LHCN-M2 (cell line): ENCODE measurements around the gene KCNT1. TPM values are rescaled to one million over a fixed set of nuclear protein-coding genes. Genes with fewer than 3 reads are reported as not detected.

Experiments used
- DNase-seq: peaks from one replicate; pipeline ENCODE4 v3.0.0-alpha.2; 2012; ENCODE audit warnings: low read depth
- total RNA-seq: library from RNA; depleted of rRNA; stranded (reverse); fragments of >200 nt; gene quantifications from 2 replicates; pipeline ENCODE4 v1.2.3, GENCODE V29; 2014

Gene KCNT1
- total RNA-seq, 1 experiment from 2014 or later, result not detected

DNA sequence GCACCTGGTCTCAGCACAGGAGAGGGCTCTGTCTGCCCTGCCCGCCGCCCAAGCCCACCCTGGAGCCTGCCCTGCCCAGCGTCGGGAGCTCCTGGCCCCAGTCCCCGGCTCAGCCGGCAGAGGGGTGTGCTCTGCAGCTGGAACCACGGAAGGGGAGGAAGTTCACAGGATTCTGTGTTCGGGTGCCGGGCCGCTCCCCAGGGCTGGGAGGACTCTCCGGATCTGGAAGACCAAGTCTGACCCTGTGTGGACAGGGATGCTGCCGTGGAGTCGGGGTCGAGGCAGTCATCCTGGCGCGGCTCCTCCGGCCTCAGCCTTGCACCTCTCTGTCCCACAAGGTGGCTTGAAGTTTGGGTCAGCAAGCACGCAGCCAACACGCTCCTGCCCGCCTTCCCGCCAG is 78.6 kb downstream of the KCNT1 start:
- DNase-seq, result no peak

DNA sequence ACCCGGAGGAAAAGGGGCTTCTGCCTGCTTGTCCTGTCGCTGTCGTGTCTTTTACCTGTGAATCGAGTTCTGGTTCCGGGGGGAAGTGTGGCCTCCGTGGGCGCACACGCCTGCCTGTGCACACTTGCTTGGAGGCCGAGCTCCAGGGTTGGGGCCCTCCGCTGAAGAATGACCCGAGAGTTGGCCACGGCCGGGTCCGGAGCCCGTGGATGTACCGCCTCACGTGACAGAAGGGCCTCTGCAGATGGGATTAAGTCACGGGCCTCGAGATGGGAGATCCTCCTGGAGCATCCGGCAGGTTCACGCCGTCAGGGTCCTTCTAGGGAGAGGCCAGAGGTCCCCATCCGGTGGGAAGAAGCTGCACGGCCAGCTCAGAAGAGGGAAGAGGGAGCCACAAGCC is 81.0 kb downstream of the KCNT1 start:
- no peak for DNase-seq

DNA sequence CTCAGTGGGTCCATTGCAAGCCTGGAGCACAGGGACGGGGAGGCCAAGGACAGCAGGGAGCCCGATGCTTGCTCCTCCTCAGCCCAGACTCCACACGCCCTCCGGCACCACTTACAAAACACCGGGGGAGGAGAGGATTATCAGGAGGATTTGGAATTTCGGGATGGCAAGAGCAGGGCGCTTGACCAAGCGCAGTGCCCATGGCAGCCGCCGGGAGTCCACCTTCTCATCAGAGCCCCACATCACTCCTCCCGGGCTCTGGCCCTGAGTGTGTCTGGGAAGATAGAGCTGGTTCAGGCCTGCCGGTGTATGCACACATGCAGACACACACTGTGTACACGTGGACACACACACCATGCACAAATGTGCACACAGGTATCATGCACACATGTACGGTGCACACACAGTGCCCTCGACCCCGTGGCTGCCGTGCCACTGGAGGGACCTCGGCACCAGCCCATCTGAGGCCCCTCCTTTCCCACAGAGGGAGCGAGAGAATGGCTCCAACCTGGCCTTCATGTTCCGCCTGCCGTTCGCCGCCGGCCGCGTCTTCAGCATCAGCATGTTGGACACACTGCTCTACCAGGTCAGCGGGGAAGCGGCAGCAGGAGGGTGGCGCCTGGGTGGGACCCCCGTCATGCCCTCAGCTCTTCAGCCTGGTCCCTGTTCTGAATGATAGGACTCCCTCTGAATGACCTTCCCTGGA is 81.7 kb downstream of the KCNT1 start:
- no peak for DNase-seq

DNA sequence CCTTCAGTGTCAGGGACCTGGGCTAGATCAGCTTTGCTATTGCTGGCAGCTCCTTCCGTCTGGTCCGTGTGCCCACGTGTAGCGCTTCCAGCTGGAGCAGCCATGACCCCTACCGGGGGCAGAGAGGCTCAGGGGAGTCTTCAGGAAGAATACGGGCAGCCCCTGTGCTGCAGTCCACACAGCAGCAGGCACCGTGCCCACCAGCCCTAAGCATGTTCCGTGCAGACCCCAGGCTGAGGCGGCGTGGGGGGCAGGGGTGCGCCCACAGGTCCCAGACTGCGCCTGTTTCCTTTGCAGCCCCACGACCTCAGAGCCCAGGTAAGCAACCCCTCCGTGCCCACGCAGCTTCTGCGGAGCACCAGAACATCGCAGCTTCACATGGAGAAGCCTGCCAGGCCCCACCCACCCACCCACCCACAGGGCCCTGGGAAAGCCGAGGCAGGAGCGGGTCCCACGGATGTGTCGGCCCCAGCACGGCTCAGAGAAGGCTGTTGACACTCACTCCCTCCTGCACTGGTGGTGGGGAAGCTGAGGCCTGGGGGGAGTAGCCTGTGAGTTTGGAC is 83.1 kb downstream of the KCNT1 start:
- no peak for DNase-seq

DNA sequence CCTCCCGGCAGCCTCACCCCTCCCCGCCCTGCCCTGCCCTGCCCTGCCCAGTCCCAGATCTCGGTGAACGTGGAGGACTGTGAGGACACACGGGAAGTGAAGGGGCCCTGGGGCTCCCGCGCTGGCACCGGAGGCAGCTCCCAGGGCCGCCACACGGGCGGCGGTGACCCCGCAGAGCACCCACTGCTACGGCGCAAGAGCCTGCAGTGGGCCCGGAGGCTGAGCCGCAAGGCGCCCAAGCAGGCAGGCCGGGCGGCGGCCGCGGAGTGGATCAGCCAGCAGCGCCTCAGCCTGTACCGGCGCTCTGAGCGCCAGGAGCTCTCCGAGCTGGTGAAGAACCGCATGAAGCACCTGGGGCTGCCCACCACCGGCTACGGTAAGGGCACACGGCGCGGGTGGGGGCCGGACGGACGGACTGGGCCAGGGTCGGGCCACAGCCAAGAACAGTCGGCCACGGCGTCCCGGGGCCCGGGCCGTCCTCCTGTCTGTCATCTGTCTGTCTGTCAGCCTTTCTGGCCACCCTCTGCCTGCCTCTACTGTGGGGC is 84.2 kb downstream of the KCNT1 start:
- DNase-seq, result no peak

DNA sequence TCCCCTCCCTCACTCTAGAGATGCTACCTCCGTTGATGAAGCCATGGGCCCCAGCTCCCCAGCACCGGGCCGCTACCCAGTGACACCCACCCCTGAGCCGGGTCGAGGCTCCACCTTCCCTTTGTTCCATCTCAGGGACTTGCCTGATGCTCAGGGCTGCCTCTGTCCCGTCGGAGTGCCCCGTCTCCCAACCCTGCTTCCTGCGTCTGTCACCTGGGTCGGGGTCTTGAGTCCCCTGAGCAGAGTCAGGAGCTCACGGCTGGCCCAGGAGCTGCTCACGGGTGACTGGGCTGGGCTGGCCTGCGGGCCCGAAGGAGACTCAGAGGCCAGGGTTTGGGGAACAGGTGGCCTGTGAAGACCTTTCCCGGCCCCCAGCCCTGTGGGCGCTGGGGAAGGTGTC is 85.3 kb downstream of the KCNT1 start:
- DNase-seq, result no peak

DNA sequence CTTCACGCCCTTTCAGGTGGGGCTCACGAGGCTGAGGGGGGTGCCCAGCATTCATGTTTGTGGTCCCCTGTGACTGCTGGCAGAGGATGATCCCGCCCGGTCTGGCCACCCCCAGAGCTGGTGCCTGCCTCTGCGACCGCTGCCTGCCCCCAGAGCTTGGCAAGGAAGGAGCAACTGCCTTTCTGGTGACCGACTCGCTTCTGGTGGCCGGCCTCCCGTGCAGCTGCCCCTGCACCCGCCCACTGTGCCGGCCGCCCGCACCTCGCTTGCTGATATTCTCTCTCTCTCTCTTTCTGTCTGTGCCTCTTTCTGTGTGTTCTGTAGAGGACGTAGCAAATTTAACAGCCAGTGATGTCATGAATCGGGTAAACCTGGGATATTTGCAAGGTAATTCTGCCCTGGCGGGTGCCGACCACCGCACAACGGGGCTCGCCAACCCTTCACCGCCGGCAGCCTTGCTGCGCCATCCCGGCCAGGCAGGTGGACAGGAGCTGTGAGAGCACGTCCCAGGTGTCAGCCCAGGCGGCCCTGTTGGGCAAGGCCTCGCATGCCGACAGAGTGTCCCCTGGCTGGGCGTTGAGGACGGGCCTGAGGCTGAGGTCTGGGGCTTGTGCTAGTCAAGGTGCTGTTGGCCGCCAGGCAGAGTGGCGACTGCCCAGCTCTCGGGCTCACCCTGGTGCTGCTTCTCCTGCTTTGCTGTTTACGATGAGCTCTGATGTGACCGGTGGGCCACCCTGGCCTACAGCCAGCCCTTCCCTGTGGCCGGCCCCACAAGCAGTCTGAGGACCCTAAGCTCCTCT is 86.0 kb downstream of the KCNT1 start:
- DNase-seq, result no peak

DNA sequence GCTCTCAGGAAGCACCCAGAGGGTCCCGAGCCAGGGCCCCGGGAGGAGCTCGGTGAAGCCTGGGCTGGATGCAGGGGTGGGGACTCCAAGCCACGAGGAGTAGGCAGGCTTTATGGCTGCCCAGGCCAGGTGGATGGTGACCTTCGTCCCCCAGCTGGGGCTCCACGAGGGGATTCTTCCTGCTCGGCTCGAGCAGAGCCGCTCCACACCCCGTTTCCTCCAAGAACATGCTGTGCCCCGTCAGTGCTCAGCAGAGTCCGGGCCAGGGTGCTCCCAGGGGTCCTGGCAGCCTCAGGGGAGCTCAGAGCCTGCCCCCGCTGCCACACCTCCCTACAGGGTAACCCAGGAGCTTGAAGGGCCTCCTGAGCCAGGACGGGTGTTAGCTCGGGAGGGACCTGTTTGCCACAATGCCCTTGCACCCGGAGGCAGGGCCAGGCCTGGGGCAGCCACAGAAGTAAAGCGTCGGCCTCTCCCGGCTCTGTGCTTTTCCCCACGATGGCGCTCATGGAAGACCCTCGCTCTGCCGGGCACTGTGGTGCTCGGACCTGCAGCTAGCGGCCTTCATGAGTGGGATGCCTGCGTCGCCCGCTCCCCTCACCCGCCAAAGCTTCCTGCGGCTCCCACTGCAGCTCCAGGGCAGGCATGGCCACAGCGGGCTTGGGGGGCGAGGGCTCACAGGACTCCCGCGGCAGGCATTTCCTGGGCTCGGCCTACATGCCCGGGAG is 86.8 kb downstream of the KCNT1 start:
- DNase-seq, result no peak

DNA sequence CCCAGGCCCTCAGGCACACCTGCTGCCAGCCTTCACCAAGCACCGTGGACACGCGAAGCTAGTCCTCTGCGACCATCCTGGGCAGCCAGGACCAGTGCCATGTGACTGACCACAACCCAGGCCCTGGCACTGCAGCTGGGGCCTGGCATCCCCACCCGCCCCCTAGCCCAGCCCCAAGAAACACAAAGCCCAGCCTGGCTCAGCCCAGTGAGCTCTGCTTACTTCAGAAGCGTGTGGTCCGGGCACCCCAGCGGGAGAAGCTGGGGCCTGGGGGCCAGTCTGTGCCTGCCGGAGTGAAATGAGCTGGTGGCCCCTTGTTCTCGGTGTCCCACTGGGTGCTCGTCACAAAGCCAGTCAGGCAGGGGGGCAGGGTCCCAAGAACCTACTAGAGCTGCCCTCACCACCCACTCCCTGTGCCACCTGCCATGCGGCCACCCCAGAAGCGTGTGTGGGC is 87.9 kb downstream of the KCNT1 start:
- DNase-seq, result no peak

DNA sequence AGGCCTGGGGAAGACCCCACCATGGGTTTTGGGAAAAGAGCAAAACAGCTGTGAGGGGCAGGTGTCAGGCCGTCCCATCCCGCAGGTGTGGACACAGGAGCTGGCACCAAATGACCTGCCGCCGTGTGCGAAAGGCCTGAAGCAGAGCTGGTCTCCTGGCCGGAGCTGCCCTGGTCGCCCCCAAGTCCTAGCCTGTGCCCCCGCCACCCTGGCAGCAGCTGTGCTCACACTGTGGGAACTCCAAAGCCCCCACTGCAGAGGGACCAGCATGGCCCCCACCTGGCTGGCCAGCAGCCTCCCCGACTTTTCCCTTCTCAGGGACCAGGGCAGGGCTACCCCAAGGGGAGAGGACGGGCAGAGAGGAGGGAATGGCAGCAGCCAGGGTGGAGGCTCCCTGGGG is 88.4 kb downstream of the KCNT1 start:
- no peak for DNase-seq

DNA sequence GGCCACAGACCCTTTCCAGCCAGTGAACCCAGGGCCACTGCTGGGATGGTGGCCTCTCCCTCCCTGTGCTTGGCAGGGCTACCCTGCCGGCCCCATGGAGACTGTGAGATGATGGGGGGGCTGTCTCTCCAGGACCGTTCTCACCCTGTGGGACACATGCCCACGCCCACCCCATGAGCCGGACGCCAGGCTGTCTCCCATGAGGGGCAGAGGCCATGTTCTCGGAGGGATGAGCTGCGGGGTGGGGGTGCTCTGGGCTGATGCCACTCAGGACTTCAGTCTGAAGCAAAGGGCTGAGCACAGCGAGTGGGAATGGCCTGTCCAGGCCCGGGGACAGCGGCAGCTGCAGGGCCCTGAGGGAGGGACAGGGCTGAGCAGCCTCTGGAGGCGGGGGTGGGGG is 88.9 kb downstream of the KCNT1 start:
- DNase-seq, result no peak

DNA sequence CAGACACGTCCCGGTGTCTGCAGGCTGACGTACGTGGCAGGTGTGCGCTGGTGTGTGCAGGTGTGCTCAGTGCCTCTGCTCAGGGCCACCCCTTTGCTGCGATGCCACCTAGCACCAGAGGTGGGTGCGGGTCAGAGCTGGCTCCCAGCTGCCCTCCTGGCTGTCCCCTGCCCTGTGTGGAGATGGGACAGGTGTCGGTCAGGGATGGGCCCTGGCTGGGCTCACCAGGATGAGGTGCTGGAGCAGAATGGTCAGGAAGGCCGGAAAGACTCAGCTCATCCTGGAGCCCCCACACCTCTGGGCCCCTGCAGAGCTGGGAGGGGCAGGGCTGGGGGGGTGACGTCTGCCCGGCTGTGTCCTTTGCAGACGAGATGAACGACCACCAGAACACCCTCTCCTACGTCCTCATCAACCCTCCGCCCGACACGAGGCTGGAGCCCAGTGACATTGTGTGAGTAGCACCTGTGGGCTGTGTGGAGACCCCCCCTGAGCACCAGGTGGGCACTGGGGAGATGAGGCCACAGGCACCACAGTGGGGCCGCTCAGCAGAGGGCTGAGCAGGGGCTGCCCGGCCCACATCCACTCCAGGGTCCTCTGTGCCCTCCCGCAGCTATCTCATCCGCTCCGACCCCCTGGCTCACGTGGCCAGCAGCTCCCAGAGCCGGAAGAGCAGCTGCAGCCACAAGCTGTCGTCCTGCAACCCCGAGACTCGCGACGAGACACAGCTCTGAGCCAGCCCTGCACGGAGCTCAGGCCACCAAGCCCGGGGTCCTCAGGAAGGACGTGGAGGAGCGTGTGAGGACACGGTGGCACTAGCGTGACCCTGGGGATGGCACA is 89.7 kb downstream of the KCNT1 start:
- no peak for DNase-seq

DNA sequence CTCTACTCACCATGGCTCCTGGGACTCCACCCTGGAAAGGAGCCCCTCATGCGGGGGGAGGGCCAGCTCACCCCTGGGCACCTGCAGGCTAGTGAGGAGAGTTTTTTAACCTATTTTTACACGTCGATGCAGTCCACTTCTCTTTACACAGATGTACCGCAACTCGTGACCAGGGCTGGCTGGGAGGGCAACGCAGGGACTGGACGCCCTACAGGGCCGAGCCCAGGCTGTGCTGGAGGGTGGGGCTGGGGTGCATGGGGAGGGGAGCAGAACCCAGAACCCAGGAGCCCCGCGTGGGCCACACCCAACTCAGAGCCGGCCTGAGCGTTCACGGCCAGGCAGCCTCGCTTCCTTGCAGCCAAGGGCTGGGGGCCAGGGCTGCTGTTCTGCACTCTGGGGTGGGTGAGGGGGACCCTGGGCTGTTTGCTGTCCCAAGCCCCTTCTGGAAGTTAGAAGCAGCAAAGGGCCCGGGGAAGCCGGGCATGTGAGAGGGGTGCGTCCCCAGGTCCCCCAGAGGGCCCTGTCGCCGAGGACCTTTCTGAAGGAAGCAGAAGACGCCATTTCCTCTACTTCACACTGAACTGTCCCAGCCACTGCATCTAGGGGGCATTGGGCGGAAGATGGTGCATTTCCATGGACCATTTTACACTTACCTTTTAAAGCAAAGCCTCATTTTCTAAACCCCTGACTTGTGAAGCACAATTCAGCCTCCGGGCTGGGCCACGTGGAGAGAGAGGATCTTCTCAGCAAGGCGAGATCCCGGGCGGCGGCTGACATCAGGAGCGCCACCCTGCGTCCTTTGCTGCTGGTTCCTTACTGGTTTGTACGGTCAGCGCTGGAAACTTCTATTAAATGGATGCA is 90.5 kb downstream of the KCNT1 start:
- DNase-seq, result no peak

DNA sequence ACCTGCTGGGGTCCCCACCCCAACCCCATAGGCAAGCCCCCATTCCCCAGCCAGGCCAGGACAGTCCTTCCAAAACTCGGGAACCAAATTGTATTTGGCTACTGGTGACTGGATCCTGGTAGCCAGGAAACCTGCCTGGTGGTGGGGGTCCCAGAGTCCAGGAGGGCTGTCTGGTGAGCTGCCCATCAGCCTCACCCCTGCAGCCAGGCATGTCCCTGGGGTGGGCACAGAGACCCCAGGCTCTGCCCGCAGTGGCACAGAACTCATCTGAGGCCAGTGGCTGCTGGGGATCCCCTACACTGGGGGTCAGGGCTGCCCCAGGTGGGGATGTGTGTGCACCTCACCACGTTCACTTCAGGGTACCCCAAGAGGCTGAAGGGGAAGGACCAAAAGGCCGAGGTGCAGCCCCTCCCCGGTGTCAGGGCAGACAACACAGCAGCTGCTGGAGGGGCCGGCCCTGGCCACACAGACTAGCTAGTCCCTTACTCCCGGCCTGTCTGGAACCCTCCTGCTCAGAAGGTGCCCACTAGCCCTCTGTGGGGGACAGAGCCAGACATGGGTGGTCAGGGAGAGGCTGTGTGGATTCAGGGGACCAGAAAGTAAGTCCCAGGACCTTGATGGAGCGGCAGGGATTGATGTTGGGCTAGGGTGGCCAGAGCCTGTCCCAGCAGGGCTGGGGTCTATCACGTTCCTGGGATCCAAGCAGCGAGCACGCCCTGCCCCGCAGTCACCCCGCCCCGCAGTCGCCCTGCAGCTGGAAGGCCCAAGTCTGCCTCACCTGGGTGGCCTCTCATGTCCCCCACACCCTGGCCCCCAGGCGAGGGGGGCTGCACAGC is 91.5 kb downstream of the KCNT1 start:
- no peak for DNase-seq

DNA sequence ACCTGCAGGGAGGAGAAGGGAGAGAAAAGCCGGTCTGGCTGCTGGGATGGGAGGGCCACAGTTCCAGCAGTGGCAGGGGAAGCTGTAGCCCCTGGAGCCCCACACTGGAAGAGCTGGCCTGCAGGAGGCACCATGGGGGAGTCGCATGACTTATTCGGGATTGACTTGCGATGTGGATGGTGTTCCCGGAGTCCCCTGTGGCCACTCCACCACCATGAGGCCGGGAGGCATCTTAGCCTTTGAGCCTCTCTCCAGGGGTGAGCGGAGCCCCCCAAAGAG is 92.0 kb downstream of the KCNT1 start:
- no peak for DNase-seq

DNA sequence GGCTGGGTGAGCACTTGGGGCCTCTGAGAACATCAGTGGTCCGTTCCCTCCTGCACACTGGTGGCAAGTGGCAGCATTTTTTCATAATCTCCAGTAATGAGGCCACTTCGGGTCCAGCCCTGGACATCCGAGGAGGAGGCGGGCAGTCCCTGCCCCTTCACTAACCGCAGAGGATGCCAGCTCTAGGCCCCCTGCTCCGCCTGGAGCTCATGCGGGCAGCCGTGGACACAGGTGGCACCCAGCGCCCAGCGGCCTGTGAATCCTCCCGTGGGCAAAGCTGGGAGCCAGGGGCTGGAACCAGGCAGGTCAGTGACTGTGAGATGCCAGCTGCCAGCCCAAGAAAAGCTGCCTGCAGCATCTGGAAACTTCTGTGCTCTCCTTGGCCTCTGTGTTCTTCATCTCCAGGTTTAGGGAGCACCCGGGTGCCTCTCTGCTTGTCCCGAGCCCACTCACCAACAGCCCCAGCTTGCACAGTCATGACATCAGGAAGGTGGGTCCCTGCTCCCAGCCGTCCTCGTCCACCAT is 92.4 kb downstream of the KCNT1 start:
- DNase-seq, result no peak

DNA sequence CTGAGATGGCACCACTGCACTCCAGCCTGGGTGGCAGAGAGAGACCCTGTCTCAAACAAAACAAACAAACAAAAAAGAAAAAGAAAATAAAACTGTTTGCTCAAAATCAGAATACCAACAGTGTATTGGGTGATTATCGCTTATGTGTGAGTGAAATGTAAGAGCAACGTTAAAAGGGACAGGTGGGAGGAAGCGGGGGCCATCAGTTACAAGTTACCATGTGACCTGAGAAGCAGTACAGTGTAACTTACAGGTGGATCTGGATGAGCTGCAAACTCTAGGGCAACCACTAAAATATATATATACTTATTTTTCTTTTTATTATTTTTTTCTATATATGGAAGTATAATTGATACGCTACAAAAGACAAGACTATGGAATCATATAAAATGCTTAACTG is 93.4 kb downstream of the KCNT1 start:
- no peak for DNase-seq

DNA sequence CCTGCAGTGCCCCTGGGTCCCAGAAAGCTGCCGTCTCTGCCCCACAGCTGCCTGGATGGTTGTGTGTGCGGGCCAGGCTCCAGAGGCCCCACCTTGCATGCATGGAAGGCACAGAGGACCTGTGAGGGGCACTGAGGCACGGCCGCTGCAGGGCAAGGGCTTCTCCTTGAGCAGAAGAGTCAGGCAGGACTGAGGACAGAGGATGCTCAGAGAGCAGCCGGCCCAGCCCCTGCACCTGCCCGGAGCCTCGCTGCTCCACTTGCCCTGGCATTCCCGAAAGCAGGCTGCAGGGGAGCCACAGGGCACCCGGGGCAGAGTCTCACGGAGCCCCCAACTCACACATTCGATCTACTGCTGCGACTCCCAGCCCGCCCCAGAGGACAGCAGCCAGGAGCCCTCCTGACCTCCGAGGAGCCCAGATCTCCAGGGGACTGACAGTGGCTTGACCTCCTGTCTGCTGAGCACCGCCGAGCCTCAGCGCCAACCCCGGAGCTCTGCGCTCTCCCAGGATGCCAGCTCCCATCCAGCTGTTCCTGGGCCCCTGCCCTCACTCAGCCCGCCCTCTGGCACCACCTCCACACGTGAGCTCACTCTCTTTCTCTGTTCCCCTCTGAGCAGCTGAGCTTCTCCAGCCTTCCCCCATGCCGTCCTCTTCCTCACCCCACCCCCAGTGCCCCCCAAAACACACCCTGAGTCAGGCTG is 95.0 kb downstream of the KCNT1 start:
- DNase-seq, result no peak
